SK-N-SH (cell line): Measurements from ENCODE around the gene RHOBTB1. TPM values are rescaled to one million over a fixed set of nuclear protein-coding genes. Genes with fewer than 3 reads are reported as not detected.

Experiments used
- CTCF ChIA-PET: fragments of 300-600, 350-600 bp; formaldehyde crosslinking; extraction: SDS; loops from one replicate; lab custom pipeline; 2021; lab: Yijun Ruan, JAX
- POLR2A ChIA-PET: fragments of 350-600 bp; sonication (Branson Sonifier 250); formaldehyde crosslinking; extraction: SDS; loops from one replicate; lab custom pipeline; 2020; ENCODE audit warnings: antibody characterized with exemption, inconsistent platforms; lab: Yijun Ruan, JAX
- DNase-seq: peaks from one replicate; pipeline ENCODE4 v3.0.0; 2012
- H2AFZ ChIP-seq: fragments of 200-600 bp; sonication (generic); 2 replicates; pipeline ENCODE4 v1.8.1; 2016; ENCODE audit warnings: antibody characterized with exemption, mild to moderate bottlenecking, low read depth
- H3F3A ChIP-seq: fragments of 200-600 bp; sonication (generic); replicated peaks from 2 replicates; pipeline ENCODE3; 2016; ENCODE audit warnings: antibody characterized with exemption, mild to moderate bottlenecking; ENCODE audit not compliant: insufficient read depth
- H3K27ac ChIP-seq, 2 experiments: fragments of 200-500 bp in 1 of 2; fragments of 200-600 bp in 1 of 2; sonication (Bioruptor generic) in 1 of 2; sonication (generic), shearing (Covaris generic) in 1 of 2; 2 replicates each; pipeline versions ENCODE4 v1.5.1 to v1.6.1; 2014 to 2016; ENCODE audit warnings: low read depth in 2 of 2, inconsistent platforms in 1 of 2, low read length in 1 of 2, mild to moderate bottlenecking in 1 of 2, mixed read lengths in 1 of 2
- H3K27me3 ChIP-seq: fragments of 200-600 bp; sonication (generic), shearing (Covaris generic); 2 replicates; pipeline ENCODE4 v1.6.1; 2016; ENCODE audit warnings: mixed run types; ENCODE audit not compliant: insufficient read depth
- H3K36me3 ChIP-seq, 2 experiments: fragments of 200-500 bp in 1 of 2; fragments of 200-600 bp in 1 of 2; sonication (Bioruptor generic) in 1 of 2; sonication (generic) in 1 of 2; replicated peaks in 1 of 2; 2 replicates each; pipeline versions ENCODE3 to v1.5.1; 2014 to 2016; ENCODE audit warnings: low read length in 1 of 2, mild to moderate bottlenecking in 1 of 2; ENCODE audit not compliant: insufficient read depth in 2 of 2, control insufficient read depth in 1 of 2
- H3K4me1 ChIP-seq, 2 experiments: fragments of 200-500 bp in 1 of 2; fragments of 200-600 bp in 1 of 2; sonication (Bioruptor generic) in 1 of 2; sonication (generic), shearing (Covaris generic) in 1 of 2; 2 replicates each; pipeline versions ENCODE4 v1.5.1 to v1.6.1; 2014 to 2016; ENCODE audit warnings: low read depth in 1 of 2, low read length in 1 of 2, mixed run types in 1 of 2; ENCODE audit not compliant: insufficient read depth in 2 of 2, control insufficient read depth in 1 of 2
- H3K4me2 ChIP-seq: fragments of 200-600 bp; sonication (generic), shearing (Covaris generic); 2 replicates; pipeline ENCODE4 v1.6.1; 2017; ENCODE audit warnings: mixed run types
- H3K4me3 ChIP-seq, 2 experiments: fragments of 200-500 bp in 1 of 2; fragments of 200-600 bp in 1 of 2; sonication (Bioruptor generic) in 1 of 2; sonication (generic), shearing (Covaris generic) in 1 of 2; 2 replicates each; pipeline versions ENCODE4 v1.5.1 to v1.8.1; 2014 to 2016; ENCODE audit warnings: low read depth in 2 of 2, inconsistent platforms in 1 of 2, low read length in 1 of 2, mild to moderate bottlenecking in 1 of 2, mixed read lengths in 1 of 2, moderate library complexity in 1 of 2
- H3K79me2 ChIP-seq: fragments of 200-600 bp; sonication (generic); 2 replicates; pipeline ENCODE4 v1.8.1; 2017; ENCODE audit warnings: mild to moderate bottlenecking; ENCODE audit not compliant: insufficient read depth
- H3K9ac ChIP-seq: fragments of 200-600 bp; sonication (generic); 2 replicates; pipeline ENCODE4 v1.6.1; 2017; ENCODE audit warnings: mixed run types
- H3K9me2 ChIP-seq: fragments of 200-600 bp; sonication (generic); 2 replicates; pipeline ENCODE4 v1.6.1; 2017; ENCODE audit warnings: mixed run types
- H3K9me3 ChIP-seq: fragments of 200-600 bp; sonication (generic); 2 replicates; pipeline ENCODE4 v1.6.1; 2017; ENCODE audit warnings: mixed run types, mild to moderate bottlenecking, moderate library complexity
- H4K20me1 ChIP-seq: fragments of 200-600 bp; sonication (generic); 2 replicates; pipeline ENCODE4 v1.6.1; 2017; ENCODE audit warnings: mild to moderate bottlenecking, mixed run types; ENCODE audit not compliant: insufficient read depth
- CHD2 ChIP-seq: fragments of 150-350 bp; IDR thresholded peaks from 2 replicates; pipeline ENCODE4 v1.6.1; 2018; ENCODE audit warnings: low read length; ENCODE audit not compliant: partially characterized antibody
- CTCF ChIP-seq: fragments of 200-600 bp; sonication (generic); IDR thresholded peaks from 2 replicates; pipeline ENCODE4 v1.6.1; 2017; ENCODE audit warnings: antibody characterized with exemption, mild to moderate bottlenecking, moderate library complexity
- GATA2 ChIP-seq: sonication (generic); formaldehyde crosslinking; IDR thresholded peaks from 2 replicates; pipeline ENCODE4 v1.5.0; 2020; ENCODE audit warnings: mild to moderate bottlenecking, missing genetic modification reagents
- MXI1 ChIP-seq: IDR thresholded peaks from 2 replicates; pipeline ENCODE4 v1.6.1; 2012; ENCODE audit warnings: mild to moderate bottlenecking, low read depth, low read length, improper control_type of control experiment
- NFIC ChIP-seq: IDR thresholded peaks from 2 replicates; pipeline ENCODE4 v1.4.0; 2012; ENCODE audit warnings: borderline replicate concordance
- NRF1 ChIP-seq: IDR thresholded peaks from 2 replicates; pipeline ENCODE4 v1.6.1; 2012; ENCODE audit warnings: low read depth, mild to moderate bottlenecking, low read length
- POLR2AphosphoS5 ChIP-seq: IDR thresholded peaks from 2 replicates; pipeline ENCODE4 v1.6.1; 2012; ENCODE audit warnings: low read depth, low read length
- RAD21 ChIP-seq: IDR thresholded peaks from 2 replicates; pipeline ENCODE4 v1.6.1; 2012; ENCODE audit warnings: mild to moderate bottlenecking, low read length
- RCOR1 ChIP-seq: fragments of 150-350 bp; IDR thresholded peaks from 2 replicates; pipeline ENCODE4 v1.6.1; 2017; ENCODE audit warnings: antibody characterized with exemption, low read length
- RXRA ChIP-seq: IDR thresholded peaks from 2 replicates; pipeline ENCODE4 v1.4.0; 2012; ENCODE audit warnings: low read depth, mild to moderate bottlenecking, borderline replicate concordance
- SIN3A ChIP-seq: IDR thresholded peaks from 2 replicates; pipeline ENCODE4 v1.6.1; 2012; ENCODE audit warnings: low read depth, mild to moderate bottlenecking, low read length, moderate library complexity, borderline replicate concordance
- TCF12 ChIP-seq: IDR thresholded peaks from 2 replicates; pipeline ENCODE4 v1.4.0; 2012
- TEAD4 ChIP-seq: IDR thresholded peaks from 2 replicates; pipeline ENCODE4 v1.4.0; 2012; ENCODE audit warnings: mild to moderate bottlenecking, borderline replicate concordance; ENCODE audit not compliant: insufficient read depth
- YY1 ChIP-seq: IDR thresholded peaks from 2 replicates; pipeline ENCODE4 v1.4.0; 2012; ENCODE audit warnings: low read depth, mild to moderate bottlenecking
- WGBS: methylation state at CpG from one replicate; pipeline ENCODE4 v1.1.6; 2017; ENCODE audit warnings: low lambda C conversion rate; 5-methylcytosine and 5-hydroxymethylcytosine counted together
- polyA plus RNA-seq, 3 experiments: library from polyadenylated mRNA; depleted of rRNA; stranded (reverse); fragments of >200 nt; gene quantifications; 2 replicates each; pipeline ENCODE4 v1.2.3, GENCODE V29; 2012
- TF ChIP-seq, protein P1 (sequence below): IDR thresholded peaks from 2 replicates; pipeline ENCODE4 v1.4.0; 2012; ENCODE audit warnings: low read depth
- TF ChIP-seq, protein P2 (sequence below): IDR thresholded peaks from 2 replicates; pipeline ENCODE4 v1.4.0; 2012; ENCODE audit warnings: low read depth, borderline replicate concordance
- TF ChIP-seq, protein P3 (sequence below): fragments of 150-350 bp; IDR thresholded peaks from 2 replicates; pipeline ENCODE4 v1.6.1; 2017; ENCODE audit warnings: antibody characterized with exemption, low read length, low read depth, borderline replicate concordance
- TF ChIP-seq, protein P4 (sequence below): IDR thresholded peaks from 2 replicates; pipeline ENCODE4 v1.6.1; 2012; ENCODE audit warnings: mild to moderate bottlenecking, low read depth, low read length, moderate library complexity
- TF ChIP-seq, protein P5 (sequence below): IDR thresholded peaks from 2 replicates; pipeline ENCODE4; 2012

RHOBTB1 gene
- polyA plus RNA-seq, 1 of the 3 experiments (the other 2 are of a cell fraction): 10.5 TPM

- Histone ChIP-seq H3K27me3 (no peaks in the 10 kb centered on the region), H3K79me2 (peaks cover 50% of the 10 kb centered on the region), H3K4me1 (peaks cover 0 to 4% of the 10 kb centered on the region in 2 experiments; a peak in 1 of 4 replicates), H3K4me3 (no peak overlapping the region), H3K27ac (no peak overlapping the region), H3K9me3 (peaks cover 4% of the 10 kb centered on the region; the same call in 1 of the 2 replicates)
- POLR2A ChIA-PET: no interaction called here
- WGBS: 99% methylated on average over 4 of the region's 4 CpGs
- TF ChIP-seq, protein P1, sequence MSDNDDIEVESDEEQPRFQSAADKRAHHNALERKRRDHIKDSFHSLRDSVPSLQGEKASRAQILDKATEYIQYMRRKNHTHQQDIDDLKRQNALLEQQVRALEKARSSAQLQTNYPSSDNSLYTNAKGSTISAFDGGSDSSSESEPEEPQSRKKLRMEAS: no peak
- TF ChIP-seq CTCF (no peak), MXI1 (no peak), YY1 (no peak), NFIC (no peak)
- TF ChIP-seq, protein P2, sequence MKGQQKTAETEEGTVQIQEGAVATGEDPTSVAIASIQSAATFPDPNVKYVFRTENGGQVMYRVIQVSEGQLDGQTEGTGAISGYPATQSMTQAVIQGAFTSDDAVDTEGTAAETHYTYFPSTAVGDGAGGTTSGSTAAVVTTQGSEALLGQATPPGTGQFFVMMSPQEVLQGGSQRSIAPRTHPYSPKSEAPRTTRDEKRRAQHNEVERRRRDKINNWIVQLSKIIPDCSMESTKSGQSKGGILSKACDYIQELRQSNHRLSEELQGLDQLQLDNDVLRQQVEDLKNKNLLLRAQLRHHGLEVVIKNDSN: no peak
- TF ChIP-seq, all 33 proteins: peak for 0
- no peak for DNase-seq
- CTCF ChIA-PET: no interaction called here
- Histone ChIP-seq H3K9ac (no peak overlapping the region), H3F3A (no peaks in the 10 kb centered on the region), H3K36me3 (no peaks in the 10 kb centered on the region), H4K20me1 (no peaks in the 10 kb centered on the region), H3K9me2 (no peaks in the 10 kb centered on the region), H3K4me2 (no peak overlapping the region), H2AFZ (no peak overlapping the region)
Measured at GRCh38 chr10:60920479-60920878, 23.5 kb downstream of the RHOBTB1 start.

- TF ChIP-seq RCOR1 (no peak), TEAD4 (no peak), RAD21 (no peak), SIN3A (no peak), POLR2AphosphoS5 (no peak), RXRA (no peak), CHD2 (no peak), NRF1 (no peak), YY1 (no peak), GATA2 (CRISPR knock-in tag) (no peak), MXI1 (no peak), TCF12 (no peak)
- TF ChIP-seq, protein P3, sequence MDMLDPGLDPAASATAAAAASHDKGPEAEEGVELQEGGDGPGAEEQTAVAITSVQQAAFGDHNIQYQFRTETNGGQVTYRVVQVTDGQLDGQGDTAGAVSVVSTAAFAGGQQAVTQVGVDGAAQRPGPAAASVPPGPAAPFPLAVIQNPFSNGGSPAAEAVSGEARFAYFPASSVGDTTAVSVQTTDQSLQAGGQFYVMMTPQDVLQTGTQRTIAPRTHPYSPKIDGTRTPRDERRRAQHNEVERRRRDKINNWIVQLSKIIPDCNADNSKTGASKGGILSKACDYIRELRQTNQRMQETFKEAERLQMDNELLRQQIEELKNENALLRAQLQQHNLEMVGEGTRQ: no peak
- TF ChIP-seq, protein P4, sequence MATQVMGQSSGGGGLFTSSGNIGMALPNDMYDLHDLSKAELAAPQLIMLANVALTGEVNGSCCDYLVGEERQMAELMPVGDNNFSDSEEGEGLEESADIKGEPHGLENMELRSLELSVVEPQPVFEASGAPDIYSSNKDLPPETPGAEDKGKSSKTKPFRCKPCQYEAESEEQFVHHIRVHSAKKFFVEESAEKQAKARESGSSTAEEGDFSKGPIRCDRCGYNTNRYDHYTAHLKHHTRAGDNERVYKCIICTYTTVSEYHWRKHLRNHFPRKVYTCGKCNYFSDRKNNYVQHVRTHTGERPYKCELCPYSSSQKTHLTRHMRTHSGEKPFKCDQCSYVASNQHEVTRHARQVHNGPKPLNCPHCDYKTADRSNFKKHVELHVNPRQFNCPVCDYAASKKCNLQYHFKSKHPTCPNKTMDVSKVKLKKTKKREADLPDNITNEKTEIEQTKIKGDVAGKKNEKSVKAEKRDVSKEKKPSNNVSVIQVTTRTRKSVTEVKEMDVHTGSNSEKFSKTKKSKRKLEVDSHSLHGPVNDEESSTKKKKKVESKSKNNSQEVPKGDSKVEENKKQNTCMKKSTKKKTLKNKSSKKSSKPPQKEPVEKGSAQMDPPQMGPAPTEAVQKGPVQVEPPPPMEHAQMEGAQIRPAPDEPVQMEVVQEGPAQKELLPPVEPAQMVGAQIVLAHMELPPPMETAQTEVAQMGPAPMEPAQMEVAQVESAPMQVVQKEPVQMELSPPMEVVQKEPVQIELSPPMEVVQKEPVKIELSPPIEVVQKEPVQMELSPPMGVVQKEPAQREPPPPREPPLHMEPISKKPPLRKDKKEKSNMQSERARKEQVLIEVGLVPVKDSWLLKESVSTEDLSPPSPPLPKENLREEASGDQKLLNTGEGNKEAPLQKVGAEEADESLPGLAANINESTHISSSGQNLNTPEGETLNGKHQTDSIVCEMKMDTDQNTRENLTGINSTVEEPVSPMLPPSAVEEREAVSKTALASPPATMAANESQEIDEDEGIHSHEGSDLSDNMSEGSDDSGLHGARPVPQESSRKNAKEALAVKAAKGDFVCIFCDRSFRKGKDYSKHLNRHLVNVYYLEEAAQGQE: no peak
- TF ChIP-seq, protein P5, sequence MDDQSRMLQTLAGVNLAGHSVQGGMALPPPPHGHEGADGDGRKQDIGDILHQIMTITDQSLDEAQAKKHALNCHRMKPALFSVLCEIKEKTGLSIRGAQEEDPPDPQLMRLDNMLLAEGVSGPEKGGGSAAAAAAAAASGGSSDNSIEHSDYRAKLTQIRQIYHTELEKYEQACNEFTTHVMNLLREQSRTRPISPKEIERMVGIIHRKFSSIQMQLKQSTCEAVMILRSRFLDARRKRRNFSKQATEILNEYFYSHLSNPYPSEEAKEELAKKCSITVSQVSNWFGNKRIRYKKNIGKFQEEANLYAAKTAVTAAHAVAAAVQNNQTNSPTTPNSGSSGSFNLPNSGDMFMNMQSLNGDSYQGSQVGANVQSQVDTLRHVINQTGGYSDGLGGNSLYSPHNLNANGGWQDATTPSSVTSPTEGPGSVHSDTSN: no peak
- H3F3A ChIP-seq: peaks cover 6% of the 10 kb centered on the region
- H3K79me2 ChIP-seq: peaks cover 41% of the 10 kb centered on the region
- peaks cover 4 to 6% of the 10 kb centered on the region in 2 experiments; a peak in 3 of 4 replicates for H3K4me1 ChIP-seq
- H3K27me3 ChIP-seq: no peaks in the 10 kb centered on the region
- H3K9me2 ChIP-seq: no peaks in the 10 kb centered on the region
- no peaks in the 10 kb centered on the region for H3K36me3 ChIP-seq
- no peaks in the 10 kb centered on the region for H3K9me3 ChIP-seq
- no peak overlapping the region for H3K27ac ChIP-seq
- no peak overlapping the region for H3K4me3 ChIP-seq
- no peak for DNase-seq
- ChIA-PET CTCF (interaction anchor here (1.1 to 1.5 kb wide), 2 partner anchors 25 to 70 kb away, joined by 3 to 4 read pairs; no protein-coding TSS in a partner anchor), POLR2A (no interaction called here)
- H3K9ac ChIP-seq: no peak overlapping the region
- no peaks in the 10 kb centered on the region for H4K20me1 ChIP-seq
- H2AFZ ChIP-seq: no peak overlapping the region
- no peak overlapping the region for H3K4me2 ChIP-seq
- WGBS: 100% methylated on average over 2 of the region's 2 CpGs
Measured at GRCh38 chr10:60919551-60919950, 24.4 kb downstream of the RHOBTB1 start.
